Nephron (organoid): Measurements from ENCODE around the gene PDE6D.
A peak's percentile ranks its signal among the peaks of the same experiment; 100 is the strongest.

Experiments used
- H3K27ac Mint-ChIP-seq, 3 experiments: 2 replicates each; pipeline ENCODE4 v1.8.0; 2020; ENCODE audit warnings: mixed read lengths in 3 of 3, mild to moderate bottlenecking in 2 of 3, moderate library complexity in 1 of 3
- H3K27me3 Mint-ChIP-seq: 2 replicates; pipeline ENCODE4 v1.8.0; 2021; ENCODE audit warnings: low read depth, mild to moderate bottlenecking, moderate library complexity, mixed read lengths
- H3K36me3 Mint-ChIP-seq: 2 replicates; pipeline ENCODE4 v1.8.0; 2020; ENCODE audit warnings: low read depth, mixed read lengths
- H3K4me1 Mint-ChIP-seq: 2 replicates; pipeline ENCODE4 v1.8.0; 2020; ENCODE audit warnings: mixed read lengths
- H3K4me3 Mint-ChIP-seq, 3 experiments: 2 replicates each; pipeline ENCODE4 v1.8.0; 2020; ENCODE audit warnings: mild to moderate bottlenecking in 3 of 3, mixed read lengths in 3 of 3, moderate library complexity in 2 of 3
- H3K9me3 Mint-ChIP-seq: 2 replicates; pipeline ENCODE4 v1.8.0; 2020; ENCODE audit warnings: mixed read lengths
- TF ChIP-seq, protein P1 (sequence below), 3 experiments: fragments of 200-600 bp; sonication (generic); IDR thresholded peaks; one replicate each; pipeline ENCODE4 v1.5.0; 2021; ENCODE audit warnings: antibody characterized with exemption in 3 of 3; ENCODE audit not compliant: unreplicated experiment in 3 of 3

Gene PDE6D

DNA sequence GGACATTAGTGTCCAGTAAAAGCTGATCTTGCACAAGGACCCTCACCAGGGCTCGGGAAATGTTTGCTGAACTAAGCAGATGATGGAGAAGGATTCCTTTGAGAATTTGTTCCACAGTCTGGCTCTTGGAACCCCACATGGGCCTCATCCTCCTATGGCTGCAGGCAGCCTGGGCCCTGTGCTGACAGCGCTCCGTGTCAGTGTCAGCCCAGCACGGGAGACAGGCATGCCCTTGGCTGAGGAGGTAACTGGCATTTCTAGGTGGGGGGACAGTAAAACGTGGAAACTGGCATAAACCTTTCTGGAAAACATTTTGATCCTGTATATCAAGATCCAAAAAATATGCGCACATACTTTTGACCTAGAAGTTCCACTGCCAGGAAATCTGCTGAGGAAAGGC, 62.3 kb downstream of the PDE6D start:
- peaks cover 32% of the 10 kb centered on the region for H3K4me1 Mint-ChIP-seq
- no peak overlapping the region for H3K4me3 Mint-ChIP-seq
- no peaks in the 10 kb centered on the region for H3K9me3 Mint-ChIP-seq
- peak overlapping the region in 1 of 3 experiments; percentile 64 for H3K27ac Mint-ChIP-seq
- TF ChIP-seq, protein P1, sequence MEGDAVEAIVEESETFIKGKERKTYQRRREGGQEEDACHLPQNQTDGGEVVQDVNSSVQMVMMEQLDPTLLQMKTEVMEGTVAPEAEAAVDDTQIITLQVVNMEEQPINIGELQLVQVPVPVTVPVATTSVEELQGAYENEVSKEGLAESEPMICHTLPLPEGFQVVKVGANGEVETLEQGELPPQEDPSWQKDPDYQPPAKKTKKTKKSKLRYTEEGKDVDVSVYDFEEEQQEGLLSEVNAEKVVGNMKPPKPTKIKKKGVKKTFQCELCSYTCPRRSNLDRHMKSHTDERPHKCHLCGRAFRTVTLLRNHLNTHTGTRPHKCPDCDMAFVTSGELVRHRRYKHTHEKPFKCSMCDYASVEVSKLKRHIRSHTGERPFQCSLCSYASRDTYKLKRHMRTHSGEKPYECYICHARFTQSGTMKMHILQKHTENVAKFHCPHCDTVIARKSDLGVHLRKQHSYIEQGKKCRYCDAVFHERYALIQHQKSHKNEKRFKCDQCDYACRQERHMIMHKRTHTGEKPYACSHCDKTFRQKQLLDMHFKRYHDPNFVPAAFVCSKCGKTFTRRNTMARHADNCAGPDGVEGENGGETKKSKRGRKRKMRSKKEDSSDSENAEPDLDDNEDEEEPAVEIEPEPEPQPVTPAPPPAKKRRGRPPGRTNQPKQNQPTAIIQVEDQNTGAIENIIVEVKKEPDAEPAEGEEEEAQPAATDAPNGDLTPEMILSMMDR (IDR thresholded peaks at IDR 0.05; ENCODE audit: unreplicated experiment in 3 of 3), result no peak
- peaks cover 4% of the 10 kb centered on the region for H3K27me3 Mint-ChIP-seq
- peaks cover 8% of the 10 kb centered on the region for H3K36me3 Mint-ChIP-seq

DNA sequence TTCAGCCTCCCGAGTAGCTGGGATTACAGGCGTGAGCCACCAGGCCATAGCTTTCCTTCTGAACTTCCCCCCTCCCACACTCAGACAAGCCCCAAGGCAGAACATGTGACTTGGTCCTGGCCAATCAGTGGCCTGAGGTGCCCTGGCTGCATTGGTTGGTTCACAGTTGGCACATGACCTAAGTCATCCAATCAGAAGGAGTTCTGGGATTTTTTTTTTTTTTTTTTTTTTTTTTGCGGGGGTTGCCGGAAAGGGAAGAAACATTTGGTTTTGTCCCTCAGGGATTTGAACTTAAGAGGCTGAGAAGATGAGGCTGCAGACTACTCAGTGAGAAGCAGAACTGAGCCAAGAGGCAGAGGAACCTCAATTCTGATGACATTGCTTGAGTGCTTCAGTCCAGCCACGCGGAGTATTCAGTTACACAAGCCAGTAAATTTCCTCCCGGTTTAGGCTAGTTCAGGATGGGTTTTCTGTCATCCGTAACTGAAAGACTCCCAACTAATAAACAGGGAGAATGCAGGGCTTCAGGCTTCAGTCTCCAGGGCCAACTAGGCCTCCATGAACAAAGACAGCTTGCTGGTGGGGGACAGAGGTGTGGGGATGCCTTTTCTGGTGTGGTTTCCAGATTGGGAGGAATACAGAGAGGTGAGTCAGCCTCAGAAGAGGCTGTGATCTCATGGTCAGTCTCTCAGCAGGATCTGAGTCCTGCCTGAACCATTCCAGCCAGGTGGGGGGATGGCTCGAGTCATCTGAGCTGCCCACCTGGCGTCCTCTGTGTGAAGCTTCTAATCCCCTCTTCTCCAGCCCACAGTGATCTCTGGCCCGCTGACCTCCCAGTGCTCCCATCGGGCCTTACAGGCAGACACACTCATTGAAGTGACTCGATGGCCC, 63.6 kb downstream of the PDE6D start:
- Mint-ChIP-seq H3K4me1 (peaks cover 39% of the 10 kb centered on the region), H3K9me3 (no peaks in the 10 kb centered on the region), H3K27ac (peak overlapping the region; percentile 13 to 64 (median 60)), H3K27me3 (peaks cover 4% of the 10 kb centered on the region), H3K4me3 (no peak overlapping the region), H3K36me3 (peaks cover 16% of the 10 kb centered on the region)
- TF ChIP-seq, protein P1 (IDR thresholded peaks at IDR 0.05; ENCODE audit: unreplicated experiment in 3 of 3), result no peak

DNA sequence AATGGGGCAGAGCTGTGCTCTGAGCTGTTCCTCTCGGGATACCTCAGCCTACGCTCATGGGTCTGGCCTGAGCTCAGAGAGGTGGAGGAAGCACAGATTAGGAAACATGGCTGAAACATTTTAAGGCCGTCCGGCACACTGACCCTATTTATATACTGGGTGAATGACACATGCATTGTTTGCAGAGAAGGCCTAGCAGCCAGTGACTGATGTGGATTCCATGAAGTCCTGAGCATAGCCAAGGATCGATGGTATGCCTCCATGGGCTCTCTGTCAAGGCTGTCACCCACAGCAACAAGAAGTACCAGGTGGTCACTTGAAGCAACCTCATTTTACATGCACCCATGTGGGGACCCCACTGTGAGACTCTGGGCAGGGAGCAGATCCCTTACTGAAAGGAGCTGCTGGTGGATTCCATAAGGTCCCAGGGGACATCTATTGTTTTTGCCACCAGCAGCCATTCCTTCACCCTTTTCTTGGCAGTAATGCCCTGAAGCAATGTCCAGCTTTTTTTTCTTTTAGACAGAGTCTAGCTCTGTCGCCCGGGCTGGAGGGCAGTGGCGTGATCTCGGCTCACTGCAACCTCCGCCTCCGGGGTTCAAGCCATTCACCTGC, 64.3 kb downstream of the PDE6D start:
- TF ChIP-seq, protein P1 (IDR thresholded peaks at IDR 0.05; ENCODE audit: unreplicated experiment in 3 of 3), result no peak
- Mint-ChIP-seq H3K9me3 (no peaks in the 10 kb centered on the region), H3K36me3 (peaks cover 24% of the 10 kb centered on the region), H3K4me1 (peaks cover 46% of the 10 kb centered on the region), H3K4me3 (no peak overlapping the region), H3K27me3 (peaks cover 4% of the 10 kb centered on the region), H3K27ac (peak overlapping the region; percentile 12 to 64 (median 60))

DNA sequence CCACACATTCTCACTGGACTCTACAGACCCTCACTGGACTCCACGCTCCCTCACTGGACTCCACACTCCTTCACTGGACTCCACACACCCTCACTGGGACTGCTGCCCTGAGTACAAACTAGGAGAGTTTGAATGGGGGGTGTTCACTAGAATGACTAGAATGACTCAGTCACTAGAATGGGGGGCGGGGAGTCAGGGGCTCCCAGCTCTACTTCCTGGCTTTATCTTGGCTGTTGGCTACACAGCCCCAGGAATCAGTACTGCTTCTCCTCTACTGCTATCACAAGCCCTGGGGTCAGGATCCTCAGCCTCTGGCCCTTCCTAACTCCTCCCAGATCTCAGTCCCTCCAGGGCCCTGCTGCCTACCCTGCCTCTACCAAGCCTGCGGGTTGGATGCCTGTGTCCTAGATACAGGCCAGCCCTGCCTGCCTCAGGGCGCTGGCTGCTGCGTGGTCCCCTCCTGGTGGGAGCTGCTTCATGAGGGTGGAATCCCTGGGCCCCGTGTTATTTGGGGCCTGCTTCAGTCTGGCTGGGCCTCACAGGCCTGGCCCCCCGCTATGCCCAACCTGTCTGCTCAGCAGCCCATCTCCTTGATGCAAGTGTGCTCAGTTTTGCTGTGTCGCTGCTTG, 65.0 kb downstream of the PDE6D start:
- Mint-ChIP-seq H3K9me3 (no peaks in the 10 kb centered on the region), H3K4me3 (no peak overlapping the region), H3K27ac (peak overlapping the region in 2 of 3 experiments; percentile 4 to 57), H3K27me3 (peaks cover 4% of the 10 kb centered on the region), H3K4me1 (peaks cover 47% of the 10 kb centered on the region), H3K36me3 (peaks cover 31% of the 10 kb centered on the region)
- TF ChIP-seq, protein P1 (IDR thresholded peaks at IDR 0.05; ENCODE audit: unreplicated experiment in 3 of 3), result no peak

DNA sequence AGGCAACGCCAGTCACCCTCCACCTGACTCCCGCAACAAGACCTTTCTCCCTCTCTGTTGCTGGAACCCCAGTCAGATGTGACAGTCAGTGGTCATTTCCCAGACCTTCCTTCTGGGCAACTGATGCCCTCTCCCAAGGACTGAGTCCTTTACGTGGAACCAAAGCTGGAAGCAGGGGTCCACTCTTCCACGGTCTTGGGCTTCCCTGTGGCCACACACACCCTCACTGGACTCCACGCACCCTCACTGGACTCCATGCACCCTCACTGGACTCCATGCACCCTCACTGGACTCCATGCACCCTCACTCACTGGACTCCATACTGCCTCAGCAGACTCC, 65.6 kb downstream of the PDE6D start:
- no peaks in the 10 kb centered on the region for H3K27me3 Mint-ChIP-seq
- H3K9me3 Mint-ChIP-seq, result no peaks in the 10 kb centered on the region
- peak overlapping the region; percentile 4 to 71 (median 57) for H3K27ac Mint-ChIP-seq
- peaks cover 49% of the 10 kb centered on the region for H3K4me1 Mint-ChIP-seq
- no peak overlapping the region for H3K4me3 Mint-ChIP-seq
- TF ChIP-seq, protein P1 (IDR thresholded peaks at IDR 0.05; ENCODE audit: unreplicated experiment in 3 of 3), result no peak
- H3K36me3 Mint-ChIP-seq, result peaks cover 33% of the 10 kb centered on the region
